Measurements from ENCODE around the gene PRR29.

DNA sequence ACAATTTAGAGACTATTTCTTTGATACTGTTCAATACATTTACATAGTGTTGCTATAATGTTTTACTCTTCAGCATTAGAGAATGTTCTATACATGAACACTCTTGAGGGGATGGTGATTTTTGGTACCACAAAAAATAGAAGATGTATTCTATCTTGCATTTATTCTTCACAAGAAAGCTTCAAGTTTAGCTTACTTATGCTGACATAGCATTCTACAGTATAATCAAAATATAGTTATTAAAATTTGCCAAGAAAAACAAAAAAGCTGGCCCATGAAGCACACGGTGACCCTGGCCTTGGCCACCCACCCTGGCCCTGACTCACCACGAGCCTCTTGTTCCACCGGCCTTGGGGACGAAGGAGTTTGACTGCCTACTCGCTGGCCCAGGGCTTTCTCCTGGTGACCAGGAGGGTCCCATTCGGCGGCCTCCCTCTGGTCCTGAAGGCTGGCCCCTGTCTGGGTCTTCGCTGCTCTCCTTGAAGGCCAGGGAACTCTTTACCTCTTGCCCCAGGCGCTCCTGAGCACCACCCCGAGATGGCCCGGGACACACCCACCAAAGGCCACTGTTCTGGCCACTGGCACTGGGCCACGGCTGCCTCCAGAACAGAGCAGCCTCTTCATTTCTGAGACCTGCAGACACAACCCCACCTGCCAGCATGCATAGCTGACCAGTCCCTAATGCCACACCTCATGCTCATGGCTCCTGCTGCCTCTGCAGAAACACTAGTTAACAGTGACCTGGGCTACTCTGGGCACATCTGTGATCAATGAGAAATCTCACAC, 44.7 kb downstream of the PRR29 start:
- TF ChIP-seq, protein P1, sequence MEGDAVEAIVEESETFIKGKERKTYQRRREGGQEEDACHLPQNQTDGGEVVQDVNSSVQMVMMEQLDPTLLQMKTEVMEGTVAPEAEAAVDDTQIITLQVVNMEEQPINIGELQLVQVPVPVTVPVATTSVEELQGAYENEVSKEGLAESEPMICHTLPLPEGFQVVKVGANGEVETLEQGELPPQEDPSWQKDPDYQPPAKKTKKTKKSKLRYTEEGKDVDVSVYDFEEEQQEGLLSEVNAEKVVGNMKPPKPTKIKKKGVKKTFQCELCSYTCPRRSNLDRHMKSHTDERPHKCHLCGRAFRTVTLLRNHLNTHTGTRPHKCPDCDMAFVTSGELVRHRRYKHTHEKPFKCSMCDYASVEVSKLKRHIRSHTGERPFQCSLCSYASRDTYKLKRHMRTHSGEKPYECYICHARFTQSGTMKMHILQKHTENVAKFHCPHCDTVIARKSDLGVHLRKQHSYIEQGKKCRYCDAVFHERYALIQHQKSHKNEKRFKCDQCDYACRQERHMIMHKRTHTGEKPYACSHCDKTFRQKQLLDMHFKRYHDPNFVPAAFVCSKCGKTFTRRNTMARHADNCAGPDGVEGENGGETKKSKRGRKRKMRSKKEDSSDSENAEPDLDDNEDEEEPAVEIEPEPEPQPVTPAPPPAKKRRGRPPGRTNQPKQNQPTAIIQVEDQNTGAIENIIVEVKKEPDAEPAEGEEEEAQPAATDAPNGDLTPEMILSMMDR (IDR thresholded peaks at IDR 0.05; ENCODE audit: low read length) = no peak
- no peak for TF ChIP-seq EZH2 (IDR thresholded peaks at IDR 0.05; ENCODE audit: borderline replicate concordance, low read length)
